Measurements from ENCODE around the gene CXCL13. TPM values are rescaled to one million over a fixed set of nuclear protein-coding genes. Genes with fewer than 3 reads are reported as not detected.

The CXCL13 gene
- total and polyA plus RNA-seq, 2 experiments from 2014 or later: not detected

DNA sequence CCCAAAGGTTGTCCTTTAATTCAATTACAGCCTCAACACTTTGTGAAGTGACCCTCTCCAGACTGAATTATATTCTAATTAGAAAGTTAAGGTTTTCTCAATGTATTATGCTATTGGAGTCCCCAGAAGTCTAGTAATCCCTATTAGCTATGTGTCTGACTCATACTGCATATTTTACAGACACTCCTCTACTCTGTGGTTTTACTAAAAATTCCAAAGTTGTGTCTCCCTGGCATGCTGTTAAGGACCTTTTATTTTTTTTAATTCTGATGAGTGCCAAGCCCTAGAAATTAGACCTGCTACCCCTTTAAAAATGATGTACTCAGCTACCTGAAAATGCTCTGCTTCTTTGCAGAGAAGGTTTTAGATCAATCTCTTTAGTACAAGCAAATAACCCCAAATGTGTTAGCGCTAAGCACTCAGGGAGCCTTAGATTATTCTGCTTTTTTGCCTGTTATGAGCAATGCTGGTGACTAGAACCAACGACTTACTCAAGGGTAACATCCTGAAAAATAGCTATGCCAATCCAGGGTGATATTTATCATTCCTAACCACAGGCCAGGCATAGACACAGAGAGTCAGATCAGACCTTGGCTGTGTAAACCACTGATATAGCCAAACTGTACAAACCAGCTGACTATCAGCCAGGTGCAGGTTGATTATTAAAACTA lies 26.1 kb upstream of the CXCL13 start:
- Histone ChIP-seq H3K9me3 (ENCODE audit: low read depth) (no peaks in the 10 kb centered on the region), H3K36me3 (ENCODE audit: low read depth) (no peaks in the 10 kb centered on the region), H3K4me2 (ENCODE audit: unreplicated experiment) (peak overlapping the region; percentile 68), H4K20me1 (ENCODE audit: insufficient read depth) (no peaks in the 10 kb centered on the region), H3K79me2 (ENCODE audit: insufficient read depth) (no peaks in the 10 kb centered on the region), H3F3A (ENCODE audit: insufficient read depth) (peaks cover 29% of the 10 kb centered on the region), H3K4me3 (no peak overlapping the region), H3K9ac (no peak overlapping the region), H3K27ac (peak overlapping the region; percentile 48), H2AFZ (no peak overlapping the region), H3K4me1 (ENCODE audit: insufficient read depth) (peaks cover 32% of the 10 kb centered on the region), H3K9me2 (ENCODE audit: insufficient read depth) (no peaks in the 10 kb centered on the region), H3K27me3 (replicated peaks; ENCODE audit: insufficient read depth) (no peaks in the 10 kb centered on the region)
- in situ Hi-C loops (cut with MboI): no loop called here
- TF ChIP-seq EZH2 (IDR thresholded peaks at IDR 0.05; ENCODE audit: insufficient read depth, poor library complexity, severe bottlenecking) (no peak), EZH2phosphoT487 (IDR thresholded peaks at IDR 0.05; ENCODE audit: insufficient read depth, low read depth) (no peak)
- DNase-seq: peak; percentile 89
- WGBS, 2 experiments (ENCODE audit: low coverage in 1 of 2, low lambda C conversion rate in 2 of 2, missing lambda C conversion rate in 2 of 2): 31 to 37% methylated on average over 2 of the region's 2 CpGs

DNA sequence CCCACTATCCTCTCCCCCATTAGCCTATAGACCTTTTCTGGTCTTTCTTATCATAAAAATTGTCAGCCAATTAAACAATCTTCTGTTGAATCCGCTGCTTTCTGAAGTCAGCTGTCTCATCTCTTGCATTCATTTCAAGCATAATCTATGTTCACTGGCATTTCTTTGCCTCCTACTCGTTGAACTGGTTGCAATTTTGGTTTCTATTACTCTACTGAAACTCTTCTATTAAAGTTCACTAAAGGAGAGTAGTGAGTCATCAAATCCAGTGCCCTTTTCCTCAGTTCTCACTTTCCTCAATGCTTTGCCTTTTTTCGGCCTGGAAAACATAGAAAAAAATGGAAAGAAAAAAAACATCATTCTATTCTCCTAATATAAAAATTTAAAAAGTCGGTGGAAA lies 23.9 kb upstream of the CXCL13 start:
- in situ Hi-C loops (cut with MboI): no loop called here
- Histone ChIP-seq H3F3A (ENCODE audit: insufficient read depth) (peaks cover 29% of the 10 kb centered on the region), H2AFZ (no peak overlapping the region), H3K27me3 (replicated peaks; ENCODE audit: insufficient read depth) (peaks cover 19% of the 10 kb centered on the region), H4K20me1 (ENCODE audit: insufficient read depth) (no peaks in the 10 kb centered on the region), H3K4me1 (ENCODE audit: insufficient read depth) (peaks cover 33% of the 10 kb centered on the region), H3K4me2 (ENCODE audit: unreplicated experiment) (no peak overlapping the region), H3K4me3 (no peak overlapping the region), H3K36me3 (ENCODE audit: low read depth) (no peaks in the 10 kb centered on the region), H3K9ac (no peak overlapping the region), H3K79me2 (ENCODE audit: insufficient read depth) (no peaks in the 10 kb centered on the region), H3K9me2 (ENCODE audit: insufficient read depth) (no peaks in the 10 kb centered on the region), H3K27ac (no peak overlapping the region), H3K9me3 (ENCODE audit: low read depth) (no peaks in the 10 kb centered on the region)
- no peak for TF ChIP-seq EZH2 (IDR thresholded peaks at IDR 0.05; ENCODE audit: insufficient read depth, poor library complexity, severe bottlenecking)
- no peak for TF ChIP-seq EZH2phosphoT487 (IDR thresholded peaks at IDR 0.05; ENCODE audit: insufficient read depth, low read depth)
- WGBS, 2 experiments (ENCODE audit: low coverage in 1 of 2, low lambda C conversion rate in 2 of 2, missing lambda C conversion rate in 2 of 2): 62 to 63% methylated on average over 4 of the region's 4 CpGs
- DNase-seq: peak; percentile 38

GRCh38 chr4:77582156-77582555 lies 23.5 kb upstream of the CXCL13 start:
- Histone ChIP-seq H3K79me2 (ENCODE audit: insufficient read depth) (no peaks in the 10 kb centered on the region), H2AFZ (no peak overlapping the region), H3K4me3 (no peak overlapping the region), H3K36me3 (ENCODE audit: low read depth) (no peaks in the 10 kb centered on the region), H3K27me3 (replicated peaks; ENCODE audit: insufficient read depth) (peaks cover 19% of the 10 kb centered on the region), H3F3A (ENCODE audit: insufficient read depth) (peaks cover 29% of the 10 kb centered on the region), H4K20me1 (ENCODE audit: insufficient read depth) (no peaks in the 10 kb centered on the region), H3K4me2 (ENCODE audit: unreplicated experiment) (peak overlapping the region; percentile 13), H3K4me1 (ENCODE audit: insufficient read depth) (peaks cover 37% of the 10 kb centered on the region), H3K9me2 (ENCODE audit: insufficient read depth) (no peaks in the 10 kb centered on the region), H3K9me3 (ENCODE audit: low read depth) (no peaks in the 10 kb centered on the region), H3K9ac (no peak overlapping the region), H3K27ac (no peak overlapping the region)
- in situ Hi-C loops (cut with MboI): no loop called here
- DNase-seq: peak; percentile 24
- WGBS, 2 experiments (ENCODE audit: low coverage in 1 of 2, low lambda C conversion rate in 2 of 2, missing lambda C conversion rate in 2 of 2): 33 to 46% methylated on average over 2 of the region's 2 CpGs
- TF ChIP-seq EZH2phosphoT487 (IDR thresholded peaks at IDR 0.05; ENCODE audit: insufficient read depth, low read depth) (no peak), EZH2 (IDR thresholded peaks at IDR 0.05; ENCODE audit: insufficient read depth, poor library complexity, severe bottlenecking) (no peak)

DNA sequence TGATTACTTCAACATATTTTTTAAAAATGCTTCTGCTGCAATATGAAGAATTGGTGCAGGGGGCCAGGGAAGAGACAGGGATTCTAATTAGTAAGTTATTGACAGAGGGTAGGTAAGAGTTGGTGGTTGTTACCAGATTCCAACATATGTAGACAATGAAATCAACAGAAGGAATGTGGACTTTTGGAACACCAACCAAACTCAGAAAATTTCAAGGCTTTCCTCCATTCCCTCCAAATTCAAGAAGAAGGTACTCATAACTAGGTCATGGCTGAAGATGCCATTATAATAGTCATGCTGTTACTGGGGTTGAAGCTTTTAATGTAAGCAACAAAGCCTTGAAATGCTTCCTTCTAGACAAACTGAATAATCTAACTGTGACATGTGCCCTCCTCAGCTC lies 22.9 kb upstream of the CXCL13 start:
- H3K9me3 ChIP-seq (ENCODE audit: low read depth): no peaks in the 10 kb centered on the region
- no peaks in the 10 kb centered on the region for H3K79me2 ChIP-seq (ENCODE audit: insufficient read depth)
- peaks cover 25% of the 10 kb centered on the region for H3K27me3 ChIP-seq (replicated peaks; ENCODE audit: insufficient read depth)
- no peaks in the 10 kb centered on the region for H4K20me1 ChIP-seq (ENCODE audit: insufficient read depth)
- TF ChIP-seq EZH2 (IDR thresholded peaks at IDR 0.05; ENCODE audit: insufficient read depth, poor library complexity, severe bottlenecking) (no peak), EZH2phosphoT487 (IDR thresholded peaks at IDR 0.05; ENCODE audit: insufficient read depth, low read depth) (no peak)
- in situ Hi-C loops (cut with MboI): no loop called here
- peaks cover 29% of the 10 kb centered on the region for H3F3A ChIP-seq (ENCODE audit: insufficient read depth)
- no peaks in the 10 kb centered on the region for H3K36me3 ChIP-seq (ENCODE audit: low read depth)
- no peaks in the 10 kb centered on the region for H3K9me2 ChIP-seq (ENCODE audit: insufficient read depth)
- no peak overlapping the region for H3K27ac ChIP-seq
- no peak overlapping the region for H3K9ac ChIP-seq
- peak; percentile 21 for DNase-seq
- peaks cover 39% of the 10 kb centered on the region for H3K4me1 ChIP-seq (ENCODE audit: insufficient read depth)
- no peak overlapping the region for H2AFZ ChIP-seq
- no peak overlapping the region for H3K4me3 ChIP-seq
- H3K4me2 ChIP-seq (ENCODE audit: unreplicated experiment): no peak overlapping the region
